Fibroblast of lung (primary cell): ENCODE data around the gene PRR23E. TPM values are rescaled to one million over a fixed set of nuclear protein-coding genes. Genes with fewer than 3 reads are reported as not detected.

Experiments used
- DNase-seq, 2 donors: peaks; one replicate each; pipeline versions ENCODE4 v3.0.0 to v3.0.0-alpha.2; 2010; ENCODE audit warnings: low read depth in 2 of 2
- H2AFZ ChIP-seq: 2 replicates; pipeline ENCODE4 v1.5.1; 2012; ENCODE audit warnings: low read length, control low read depth, inconsistent platforms
- H3K27ac ChIP-seq: 2 replicates; pipeline ENCODE4 v1.5.1; 2011; ENCODE audit warnings: low read length, control low read depth; ENCODE audit not compliant: insufficient read depth
- H3K27me3 ChIP-seq: 2 replicates; pipeline ENCODE4 v1.5.1; 2011; ENCODE audit warnings: mild to moderate bottlenecking, low read length; ENCODE audit not compliant: control insufficient read depth, insufficient read depth
- H3K36me3 ChIP-seq: 2 replicates; pipeline ENCODE4 v1.5.1; 2011; ENCODE audit warnings: low read length; ENCODE audit not compliant: control insufficient read depth, insufficient read depth
- H3K4me1 ChIP-seq: 2 replicates; pipeline ENCODE4 v1.5.1; 2011; ENCODE audit warnings: low read length; ENCODE audit not compliant: control insufficient read depth, insufficient read depth; ENCODE audit errors: extremely low read depth
- H3K4me2 ChIP-seq: 2 replicates; pipeline ENCODE4 v1.5.1; 2011; ENCODE audit warnings: low read length, control low read depth; ENCODE audit not compliant: insufficient read depth; ENCODE audit errors: extremely low read depth
- H3K4me3 ChIP-seq, 4 experiments: fragments of 200-600 bp in 1 of 4; sonication (generic) in 1 of 4; replicated peaks in 1 of 4; 2 replicates each; pipeline ENCODE4 v1.5.1; 2011 to 2016; ENCODE audit warnings: low read length in 4 of 4, low read depth in 3 of 4, mild to moderate bottlenecking in 3 of 4, control low read depth in 2 of 4, inconsistent platforms in 1 of 4, mixed read lengths in 1 of 4; ENCODE audit not compliant: insufficient read depth in 1 of 4; ENCODE audit errors: control extremely low read depth in 1 of 4
- H3K79me2 ChIP-seq: 2 replicates; pipeline ENCODE4 v1.5.1; 2012; ENCODE audit warnings: mild to moderate bottlenecking, low read length, inconsistent platforms; ENCODE audit not compliant: control insufficient read depth, insufficient read depth
- H3K9ac ChIP-seq: 2 replicates; pipeline ENCODE4 v1.5.1; 2011; ENCODE audit warnings: mild to moderate bottlenecking, low read length, control low read depth; ENCODE audit not compliant: insufficient read depth
- H3K9me3 ChIP-seq: 2 replicates; pipeline ENCODE4 v1.5.1; 2012; ENCODE audit warnings: low read depth, low read length; ENCODE audit not compliant: control insufficient read depth, insufficient read depth
- H4K20me1 ChIP-seq: 2 replicates; pipeline ENCODE4 v1.5.1; 2011; ENCODE audit warnings: low read length; ENCODE audit not compliant: control insufficient read depth, insufficient read depth; ENCODE audit errors: extremely low read depth
- CTCF ChIP-seq, 2 donors: IDR thresholded peaks in 1 of 2; conservative IDR thresholded peaks in 1 of 2; 1 replicate in 1 of 2; 2 replicates in 1 of 2; pipeline ENCODE4 v1.5.1; 2011 to 2012; ENCODE audit warnings: low read length in 2 of 2, control low read depth in 1 of 2, inconsistent platforms in 1 of 2, low read depth in 1 of 2, mild to moderate bottlenecking in 1 of 2
- EZH2 ChIP-seq: IDR thresholded peaks from 2 replicates; pipeline ENCODE4 v1.5.1; 2012; ENCODE audit warnings: low read length, control low read depth, mild to moderate bottlenecking; ENCODE audit errors: missing control alignments
- polyA plus RNA-seq, 2 donors: library from polyadenylated mRNA; depleted of rRNA in 1 of 2; stranded (reverse) in 1 of 2; unstranded in 1 of 2; fragments of >200 nt; gene quantifications; 2 replicates each; pipeline ENCODE4 v1.2.1, GENCODE V29; 2011 to 2012; ENCODE audit warnings: missing spikeins in 1 of 2
- total RNA-seq: library from RNA; depleted of rRNA; stranded (reverse); fragments of >200 nt; gene quantifications from 2 replicates; pipeline ENCODE4 v1.2.1, GENCODE V29; 2014

PRR23E gene
- total and polyA plus RNA-seq, 2 donors (not counting 1 experiment from before 2014, with no cell fraction given), result not detected

GRCh38 chr3:127221037-127221436, 28.1 kb downstream of the PRR23E start:
- H2AFZ ChIP-seq, result no peak overlapping the region
- DNase-seq, result no peak
- H3K9ac ChIP-seq, result no peak overlapping the region
- H3K27ac ChIP-seq, result no peak overlapping the region
- H3K27me3 ChIP-seq, result no peaks in the 10 kb centered on the region
- no peak overlapping the region for H3K4me3 ChIP-seq
- TF ChIP-seq CTCF (conservative IDR thresholded peaks at IDR 0.05 in 1 of 2, IDR thresholded peaks at IDR 0.05 in 1 of 2; ENCODE audit: low read depth in 1 of 2, low read length in 2 of 2), result no peak
- no peak for TF ChIP-seq EZH2
- H3K79me2 ChIP-seq, result no peaks in the 10 kb centered on the region
- no peaks in the 10 kb centered on the region for H4K20me1 ChIP-seq
- H3K9me3 ChIP-seq, result no peaks in the 10 kb centered on the region
- H3K4me2 ChIP-seq, result no peak overlapping the region
- H3K36me3 ChIP-seq, result no peaks in the 10 kb centered on the region
- no peaks in the 10 kb centered on the region for H3K4me1 ChIP-seq

- Histone ChIP-seq H3K4me1 (no peaks in the 10 kb centered on the region), H3K27me3 (no peaks in the 10 kb centered on the region)
These were observed 28.6 kb downstream of the PRR23E start for GRCh38 chr3:127221446-127222035.

GRCh38 chr3:127222163-127222562, 29.2 kb downstream of the PRR23E start:
- no peak overlapping the region for H2AFZ ChIP-seq
- no peak for DNase-seq
- H3K27me3 ChIP-seq, result no peaks in the 10 kb centered on the region
- no peaks in the 10 kb centered on the region for H3K9me3 ChIP-seq
- no peaks in the 10 kb centered on the region for H3K36me3 ChIP-seq
- H3K27ac ChIP-seq, result no peak overlapping the region
- no peak overlapping the region for H3K4me2 ChIP-seq
- H3K79me2 ChIP-seq, result no peaks in the 10 kb centered on the region
- H4K20me1 ChIP-seq, result no peaks in the 10 kb centered on the region
- no peak overlapping the region for H3K9ac ChIP-seq
- H3K4me3 ChIP-seq, result no peak overlapping the region
- TF ChIP-seq CTCF (conservative IDR thresholded peaks at IDR 0.05 in 1 of 2, IDR thresholded peaks at IDR 0.05 in 1 of 2; ENCODE audit: low read depth in 1 of 2, low read length in 2 of 2) (no peak), EZH2 (no peak)
- H3K4me1 ChIP-seq, result no peaks in the 10 kb centered on the region

More at GRCh38 chr3:127221446-127222035, 28.6 kb downstream of the PRR23E start:
- Histone ChIP-seq H3K9me3 (no peaks in the 10 kb centered on the region), H4K20me1 (no peaks in the 10 kb centered on the region), H3K9ac (no peak overlapping the region), H3K27ac (no peak overlapping the region), H2AFZ (no peak overlapping the region), H3K4me3 (no peak overlapping the region), H3K79me2 (no peaks in the 10 kb centered on the region), H3K4me2 (no peak overlapping the region), H3K36me3 (no peaks in the 10 kb centered on the region)
- DNase-seq, result no peak
- no peak for TF ChIP-seq CTCF (conservative IDR thresholded peaks at IDR 0.05 in 1 of 2, IDR thresholded peaks at IDR 0.05 in 1 of 2; ENCODE audit: low read depth in 1 of 2, low read length in 2 of 2)
- TF ChIP-seq EZH2, result no peak
